ENCODE results near the gene MRM1. TPM values are rescaled to one million over a fixed set of nuclear protein-coding genes. Genes with fewer than 3 reads are reported as not detected.
A peak's percentile ranks its signal among the peaks of the same experiment; 100 is the strongest.

Gene MRM1
- polyA plus RNA-seq, 3 donors, result 0.82 to 2.3 (median 1.5) TPM

DNA sequence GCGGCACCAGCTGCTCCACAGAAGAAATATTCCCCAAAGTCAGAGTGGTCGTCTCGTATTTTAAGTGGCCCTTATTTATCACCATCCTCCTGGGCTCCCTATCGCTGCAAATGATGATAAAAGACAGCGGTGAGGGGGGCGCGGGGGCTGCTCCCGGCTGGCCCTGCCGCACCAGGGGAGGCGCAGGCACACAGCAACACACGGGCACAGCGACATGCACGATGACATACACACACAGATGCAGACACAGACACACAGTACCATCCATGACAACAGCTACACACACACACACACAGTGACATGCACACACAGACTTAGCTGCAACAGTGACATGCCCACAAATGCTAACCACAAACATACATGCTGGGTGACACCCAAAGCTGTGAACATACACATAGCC lies 52.5 kb downstream of the MRM1 start:
- peaks cover 27 to 64% (median 38%) of the 10 kb centered on the region in 3 donors for H3K27me3 Mint-ChIP-seq (ENCODE audit: low read depth in 3 of 3)

DNA sequence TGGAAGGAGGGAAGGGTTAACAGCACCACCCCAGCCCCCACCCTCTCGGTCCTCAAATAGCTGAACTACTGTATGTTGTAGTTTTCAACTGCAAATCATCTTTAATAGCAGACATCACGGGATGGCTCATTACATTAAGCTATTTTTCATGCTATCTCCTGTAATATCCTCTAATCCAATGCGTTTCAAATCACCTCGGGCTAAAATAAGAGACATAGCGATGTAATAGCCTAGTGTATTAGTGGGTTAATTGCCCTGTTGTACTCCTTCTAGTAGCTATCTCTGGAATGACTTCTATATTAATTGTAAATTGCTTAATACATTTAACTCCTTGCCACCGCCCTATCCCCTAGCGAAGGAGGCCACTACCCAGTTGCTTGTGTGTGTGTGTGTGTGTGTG lies 54.3 kb downstream of the MRM1 start:
- peaks cover 0 to 30% of the 10 kb centered on the region in 2 donors for H3K27me3 ChIP-seq (ENCODE audit: control insufficient read depth in 2 of 2, insufficient read depth in 2 of 2, low read length in 2 of 2)
- peaks cover 0 to 4% of the 10 kb centered on the region in 2 donors for H3K36me3 Mint-ChIP-seq
- no peaks in the 10 kb centered on the region for H4K20me1 ChIP-seq (ENCODE audit: insufficient read depth, low read length)
- H3K4me2 ChIP-seq (replicated peaks; ENCODE audit: extremely low read depth, low read length, poor library complexity, severe bottlenecking), result no peak overlapping the region
- WGBS (ENCODE audit: insufficient coverage), result no CpG with 5 or more reads among the region's 7 CpGs
- no peaks in the 10 kb centered on the region for H3K36me3 ChIP-seq (replicated peaks in 1 of 2; ENCODE audit: control insufficient read depth in 1 of 2, insufficient read depth in 2 of 2, low read length in 2 of 2)
- H3K79me2 ChIP-seq (ENCODE audit: insufficient read depth, low read length), result no peaks in the 10 kb centered on the region
- H3K27ac ChIP-seq (ENCODE audit: low read depth in 1 of 2, low read length in 2 of 2), result no peak overlapping the region
- DNase-seq, result no peak
- intact Hi-C loops (cut with micrococcal nuclease), result no loop called here
- H3K9me3 Mint-ChIP-seq, result peaks cover 0 to 3% (median 1%) of the 10 kb centered on the region in 7 donors
- no peak overlapping the region for H3K4me3 ChIP-seq (replicated peaks in 1 of 3; ENCODE audit: low read depth in 2 of 3, low read length in 3 of 3)
- no peak overlapping the region for H3K27ac Mint-ChIP-seq
- TF ChIP-seq, protein P1, sequence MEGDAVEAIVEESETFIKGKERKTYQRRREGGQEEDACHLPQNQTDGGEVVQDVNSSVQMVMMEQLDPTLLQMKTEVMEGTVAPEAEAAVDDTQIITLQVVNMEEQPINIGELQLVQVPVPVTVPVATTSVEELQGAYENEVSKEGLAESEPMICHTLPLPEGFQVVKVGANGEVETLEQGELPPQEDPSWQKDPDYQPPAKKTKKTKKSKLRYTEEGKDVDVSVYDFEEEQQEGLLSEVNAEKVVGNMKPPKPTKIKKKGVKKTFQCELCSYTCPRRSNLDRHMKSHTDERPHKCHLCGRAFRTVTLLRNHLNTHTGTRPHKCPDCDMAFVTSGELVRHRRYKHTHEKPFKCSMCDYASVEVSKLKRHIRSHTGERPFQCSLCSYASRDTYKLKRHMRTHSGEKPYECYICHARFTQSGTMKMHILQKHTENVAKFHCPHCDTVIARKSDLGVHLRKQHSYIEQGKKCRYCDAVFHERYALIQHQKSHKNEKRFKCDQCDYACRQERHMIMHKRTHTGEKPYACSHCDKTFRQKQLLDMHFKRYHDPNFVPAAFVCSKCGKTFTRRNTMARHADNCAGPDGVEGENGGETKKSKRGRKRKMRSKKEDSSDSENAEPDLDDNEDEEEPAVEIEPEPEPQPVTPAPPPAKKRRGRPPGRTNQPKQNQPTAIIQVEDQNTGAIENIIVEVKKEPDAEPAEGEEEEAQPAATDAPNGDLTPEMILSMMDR (IDR thresholded peaks at IDR 0.05), result no peak
- peaks cover 12% of the 10 kb centered on the region for H3K4me1 Mint-ChIP-seq
- no peak overlapping the region for H3K9ac ChIP-seq (ENCODE audit: insufficient read depth, low read length, poor library complexity, severe bottlenecking)
- H3K27me3 Mint-ChIP-seq (ENCODE audit: low read depth in 3 of 3), result peaks cover 29 to 61% (median 31%) of the 10 kb centered on the region in 3 donors
- H2AFZ ChIP-seq (ENCODE audit: insufficient read depth, low read depth, low read length, poor library complexity, severe bottlenecking), result no peak overlapping the region
- H3K4me3 Mint-ChIP-seq, result peak overlapping the region in 1 of 2 donors; percentile 16
- peaks cover 4 to 8% of the 10 kb centered on the region in 2 donors for H3K4me1 ChIP-seq (ENCODE audit: control insufficient read depth in 1 of 2, insufficient read depth in 2 of 2, low read length in 2 of 2)
- H3K9me3 ChIP-seq (replicated peaks in 1 of 2; ENCODE audit: control insufficient read depth in 1 of 2, insufficient read depth in 1 of 2, low read length in 2 of 2), result no peaks in the 10 kb centered on the region

More for the DNA sequence above, 52.5 kb downstream of the MRM1 start:
- Mint-ChIP-seq H3K4me3 (no peak overlapping the region), H3K36me3 (peaks cover 0 to 4% of the 10 kb centered on the region in 2 donors), H3K9me3 (peaks cover 0 to 3% (median 1%) of the 10 kb centered on the region in 7 donors), H3K4me1 (peaks cover 12% of the 10 kb centered on the region), H3K27ac (no peak overlapping the region)
- H3K4me3 ChIP-seq (replicated peaks in 1 of 3; ENCODE audit: low read depth in 2 of 3, low read length in 3 of 3), result no peak overlapping the region
- peaks cover 4 to 8% of the 10 kb centered on the region in 2 donors for H3K4me1 ChIP-seq (ENCODE audit: control insufficient read depth in 1 of 2, insufficient read depth in 2 of 2, low read length in 2 of 2)
- H3K27ac ChIP-seq (ENCODE audit: low read depth in 1 of 2, low read length in 2 of 2), result no peak overlapping the region
- no peaks in the 10 kb centered on the region for H3K9me3 ChIP-seq (replicated peaks in 1 of 2; ENCODE audit: control insufficient read depth in 1 of 2, insufficient read depth in 1 of 2, low read length in 2 of 2)
- TF ChIP-seq, protein P1 (IDR thresholded peaks at IDR 0.05), result no peak
- no peaks in the 10 kb centered on the region for H3K79me2 ChIP-seq (ENCODE audit: insufficient read depth, low read length)
- no peak overlapping the region for H2AFZ ChIP-seq (ENCODE audit: insufficient read depth, low read depth, low read length, poor library complexity, severe bottlenecking)
- intact Hi-C loops (cut with micrococcal nuclease), result no loop called here
- H3K36me3 ChIP-seq (replicated peaks in 1 of 2; ENCODE audit: control insufficient read depth in 1 of 2, insufficient read depth in 2 of 2, low read length in 2 of 2), result no peaks in the 10 kb centered on the region
- no peaks in the 10 kb centered on the region for H4K20me1 ChIP-seq (ENCODE audit: insufficient read depth, low read length)
- WGBS (ENCODE audit: insufficient coverage), result 92% methylated on average over 13 of the region's 13 CpGs
- no peak overlapping the region for H3K9ac ChIP-seq (ENCODE audit: insufficient read depth, low read length, poor library complexity, severe bottlenecking)
- DNase-seq, result no peak
- H3K27me3 ChIP-seq (ENCODE audit: control insufficient read depth in 2 of 2, insufficient read depth in 2 of 2, low read length in 2 of 2), result peaks cover 0 to 28% of the 10 kb centered on the region in 2 donors
- H3K4me2 ChIP-seq (replicated peaks; ENCODE audit: extremely low read depth, low read length, poor library complexity, severe bottlenecking), result no peak overlapping the region

Measured in CD14-positive monocyte (primary cell).